Uterus (tissue), 4 donors: ENCODE measurements around the gene SNX10. TPM values are rescaled to one million over a fixed set of nuclear protein-coding genes. Genes with fewer than 3 reads are reported as not detected.

ENCODE experiments used
- DNase-seq, 2 donors: peaks; one replicate each; pipeline ENCODE4 v3.0.0-alpha.2; 2019 to 2020
- H3K27ac ChIP-seq, 2 donors: fragments of 200-600 bp; sonication (generic); 1 replicate in 1 of 2; 2 replicates in 1 of 2; pipeline ENCODE4 v1.5.1; 2016 to 2018
- H3K27me3 ChIP-seq, 2 donors: fragments of 200-600 bp; sonication (generic); one replicate each; pipeline ENCODE4 v1.5.1; 2018 to 2019; ENCODE audit warnings: control low read depth in 1 of 2
- H3K36me3 ChIP-seq, 2 donors: fragments of 200-600 bp; sonication (generic); one replicate each; pipeline ENCODE4 v1.5.1; 2019; ENCODE audit warnings: control low read depth in 1 of 2
- H3K4me1 ChIP-seq, 2 donors: fragments of 200-600 bp; sonication (generic); one replicate each; pipeline ENCODE4 v1.5.1; 2018 to 2019; ENCODE audit warnings: control low read depth in 1 of 2
- H3K4me3 ChIP-seq, 2 donors: fragments of 200-600 bp; sonication (generic); 1 replicate in 1 of 2; 2 replicates in 1 of 2; pipeline ENCODE4 v1.5.1; 2018 to 2019; ENCODE audit warnings: mild to moderate bottlenecking in 1 of 2
- H3K9me3 ChIP-seq, 2 donors: fragments of 200-600 bp; sonication (generic); one replicate each; pipeline ENCODE4 v1.5.1; 2019; ENCODE audit warnings: control low read depth in 1 of 2
- POLR2A ChIP-seq, 2 donors: fragments of 450-650 bp; IDR thresholded peaks; one replicate each; pipeline ENCODE4 v1.6.1; 2016; ENCODE audit warnings: antibody characterized with exemption in 2 of 2, mild to moderate bottlenecking in 1 of 2, moderate library complexity in 1 of 2
- intact Hi-C: fragments of 100-400 bp; cut with DNase I; formaldehyde crosslinking; loops from one replicate; pipeline ENCODE4 v1.15.1; 2023; ENCODE audit warnings: low total_unique reads
- total RNA-seq, 4 donors: library from RNA; depleted of rRNA in 3 of 4; stranded (reverse); fragments of >200 nt in 3 of 4; gene quantifications; one replicate each; pipeline versions ENCODE4 v1.1.0 to v1.2.4, GENCODE V29; 2014 to 2023
- TF ChIP-seq, protein P1 (sequence below), 4 experiments: fragments of 200-600 bp in 2 of 4; fragments of 450-650 bp in 2 of 4; sonication (generic) in 2 of 4; IDR thresholded peaks; one replicate each; pipeline ENCODE4 v1.5.1; 2016 to 2019; ENCODE audit warnings: antibody characterized with exemption in 4 of 4, mild to moderate bottlenecking in 2 of 4, moderate library complexity in 1 of 4
- donor health status: DM: yes; HTN: yes; CAD: no.

SNX10 gene
- total RNA-seq, 4 donors from 2014 or later: 7.7 to 16.8 (median 9.7) TPM

GRCh38 chr7:26351171-26351570 is 59.5 kb downstream of the SNX10 start:
- Histone ChIP-seq H3K27ac (no peak overlapping the region), H3K9me3 (no peaks in the 10 kb centered on the region), H3K36me3 (no peaks in the 10 kb centered on the region), H3K4me1 (no peaks in the 10 kb centered on the region), H3K27me3 (no peaks in the 10 kb centered on the region), H3K4me3 (no peak overlapping the region)
- TF ChIP-seq, protein P1, sequence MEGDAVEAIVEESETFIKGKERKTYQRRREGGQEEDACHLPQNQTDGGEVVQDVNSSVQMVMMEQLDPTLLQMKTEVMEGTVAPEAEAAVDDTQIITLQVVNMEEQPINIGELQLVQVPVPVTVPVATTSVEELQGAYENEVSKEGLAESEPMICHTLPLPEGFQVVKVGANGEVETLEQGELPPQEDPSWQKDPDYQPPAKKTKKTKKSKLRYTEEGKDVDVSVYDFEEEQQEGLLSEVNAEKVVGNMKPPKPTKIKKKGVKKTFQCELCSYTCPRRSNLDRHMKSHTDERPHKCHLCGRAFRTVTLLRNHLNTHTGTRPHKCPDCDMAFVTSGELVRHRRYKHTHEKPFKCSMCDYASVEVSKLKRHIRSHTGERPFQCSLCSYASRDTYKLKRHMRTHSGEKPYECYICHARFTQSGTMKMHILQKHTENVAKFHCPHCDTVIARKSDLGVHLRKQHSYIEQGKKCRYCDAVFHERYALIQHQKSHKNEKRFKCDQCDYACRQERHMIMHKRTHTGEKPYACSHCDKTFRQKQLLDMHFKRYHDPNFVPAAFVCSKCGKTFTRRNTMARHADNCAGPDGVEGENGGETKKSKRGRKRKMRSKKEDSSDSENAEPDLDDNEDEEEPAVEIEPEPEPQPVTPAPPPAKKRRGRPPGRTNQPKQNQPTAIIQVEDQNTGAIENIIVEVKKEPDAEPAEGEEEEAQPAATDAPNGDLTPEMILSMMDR (IDR thresholded peaks at IDR 0.05): no peak
- no peak for DNase-seq
- intact Hi-C loops: loop anchor here (10.0 kb wide), 1 partner anchor 266 kb away; no protein-coding TSS in a partner anchor

- Histone ChIP-seq H3K27me3 (no peaks in the 10 kb centered on the region), H3K27ac (no peak overlapping the region), H3K36me3 (no peaks in the 10 kb centered on the region), H3K4me1 (no peaks in the 10 kb centered on the region), H3K4me3 (no peak overlapping the region), H3K9me3 (no peaks in the 10 kb centered on the region)
- DNase-seq: no peak
- TF ChIP-seq, protein P1 (IDR thresholded peaks at IDR 0.05): no peak
- intact Hi-C loops: loop anchor here (10.0 kb wide), 1 partner anchor 271 kb away; no protein-coding TSS in a partner anchor
Measured at GRCh38 chr7:26356229-26356628, 64.6 kb downstream of the SNX10 start.

DNA sequence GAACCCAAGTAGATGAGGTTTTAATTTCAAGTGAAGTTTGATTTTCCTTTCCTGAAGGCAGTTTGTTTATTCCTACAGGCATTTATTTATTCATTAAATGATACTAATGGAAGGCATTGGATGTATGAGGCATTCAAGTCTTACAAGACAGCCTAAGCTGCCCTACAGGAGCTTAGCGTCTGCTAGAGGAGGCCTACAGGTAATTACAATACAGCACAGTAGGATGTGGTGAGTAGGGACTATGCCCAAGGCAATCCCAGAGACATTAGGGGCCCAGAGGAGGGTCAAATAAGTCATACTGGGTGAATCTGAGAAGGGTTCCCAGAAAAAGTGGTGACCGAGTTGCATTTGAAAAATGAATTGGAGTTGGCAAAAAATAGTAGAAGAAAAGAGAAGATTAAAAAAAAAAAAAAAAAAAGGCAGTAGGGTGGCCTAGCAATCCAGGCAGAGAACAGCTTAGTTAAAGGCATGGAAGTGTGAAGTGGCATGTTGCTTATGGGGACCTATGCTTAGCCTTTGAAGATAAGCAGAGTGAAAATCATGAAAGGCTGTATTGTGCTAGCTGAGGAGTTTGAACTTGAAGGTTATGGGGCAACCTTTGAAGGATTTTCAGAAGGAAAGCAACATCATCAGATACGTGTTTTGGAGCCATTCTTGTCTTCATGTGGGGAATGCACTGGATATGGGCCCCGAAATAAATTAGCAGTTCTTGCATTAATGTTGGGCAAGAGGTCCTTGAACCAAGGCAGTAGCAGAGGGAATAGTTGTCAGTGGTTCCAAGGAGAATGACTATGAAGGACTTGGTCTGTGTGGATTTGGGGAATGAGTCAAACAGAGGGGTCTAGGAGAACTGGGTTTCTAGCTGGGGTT is 65.5 kb downstream of the SNX10 start:
- no peaks in the 10 kb centered on the region for H3K27me3 ChIP-seq
- TF ChIP-seq, protein P1 (IDR thresholded peaks at IDR 0.05): no peak
- no peak for TF ChIP-seq POLR2A (IDR thresholded peaks at IDR 0.05)
- H3K4me3 ChIP-seq: no peak overlapping the region
- H3K27ac ChIP-seq: no peak overlapping the region
- intact Hi-C loops: loop anchor here (10.0 kb wide), 1 partner anchor 272 kb away; no protein-coding TSS in a partner anchor
- no peak for DNase-seq
- no peaks in the 10 kb centered on the region for H3K36me3 ChIP-seq
- no peaks in the 10 kb centered on the region for H3K9me3 ChIP-seq
- no peaks in the 10 kb centered on the region for H3K4me1 ChIP-seq

DNA sequence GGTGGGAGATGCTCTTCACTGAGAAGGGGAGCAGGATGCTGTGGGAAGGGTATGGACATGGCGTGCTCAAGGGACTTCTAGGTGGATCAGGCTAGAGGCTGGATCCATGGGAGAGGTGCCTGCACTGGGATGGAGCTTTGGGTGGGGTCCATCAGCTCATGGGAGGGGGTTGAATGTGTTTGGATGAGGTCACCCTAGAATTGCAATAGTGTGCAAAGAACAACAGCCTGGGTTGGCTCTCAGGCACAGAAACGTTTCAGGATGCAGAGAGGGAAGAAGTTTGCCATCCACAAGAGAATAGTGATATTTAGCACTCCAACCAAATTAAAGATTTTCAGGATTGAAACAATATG is 66.1 kb downstream of the SNX10 start:
- H3K27ac ChIP-seq: no peak overlapping the region
- DNase-seq: no peak
- intact Hi-C loops: loop anchor here (10.0 kb wide), 1 partner anchor 273 kb away; no protein-coding TSS in a partner anchor
- no peaks in the 10 kb centered on the region for H3K9me3 ChIP-seq
- no peaks in the 10 kb centered on the region for H3K36me3 ChIP-seq
- H3K4me3 ChIP-seq: no peak overlapping the region
- H3K27me3 ChIP-seq: no peaks in the 10 kb centered on the region
- no peaks in the 10 kb centered on the region for H3K4me1 ChIP-seq
- no peak for TF ChIP-seq POLR2A (IDR thresholded peaks at IDR 0.05)
- TF ChIP-seq, protein P1 (IDR thresholded peaks at IDR 0.05): no peak

DNA sequence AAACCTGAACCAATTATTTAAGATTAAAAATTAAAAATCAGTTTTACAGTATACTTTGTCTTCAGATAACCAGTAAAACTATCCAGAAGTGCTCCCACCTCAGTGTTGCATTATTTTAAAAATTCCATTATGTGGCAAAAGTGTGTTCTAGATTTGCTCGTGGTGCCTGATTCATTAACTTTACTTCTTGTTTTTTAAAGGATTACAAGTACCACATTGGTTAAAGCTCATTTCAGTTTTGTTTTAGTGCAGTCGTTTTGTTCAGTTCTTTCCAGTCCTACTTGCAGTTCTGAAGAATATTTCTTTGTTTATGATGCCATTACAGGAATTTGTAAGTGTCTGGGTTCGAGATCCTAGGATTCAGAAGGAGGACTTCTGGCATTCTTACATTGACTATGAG is 69.0 kb downstream of the SNX10 start:
- no peaks in the 10 kb centered on the region for H3K36me3 ChIP-seq
- no peak for DNase-seq
- intact Hi-C loops: loop anchor here (10.0 kb wide), 1 partner anchor 466 kb away; no protein-coding TSS in a partner anchor
- no peak overlapping the region for H3K4me3 ChIP-seq
- H3K9me3 ChIP-seq: no peaks in the 10 kb centered on the region
- no peaks in the 10 kb centered on the region for H3K4me1 ChIP-seq
- H3K27ac ChIP-seq: no peak overlapping the region
- no peaks in the 10 kb centered on the region for H3K27me3 ChIP-seq
- TF ChIP-seq POLR2A (IDR thresholded peaks at IDR 0.05): no peak
- TF ChIP-seq, protein P1 (IDR thresholded peaks at IDR 0.05): no peak
